HG03378 (cell line): ENCODE data around the gene STN1.
A peak's percentile ranks its signal among the peaks of the same experiment; 100 is the strongest.

Experiments used
- ATAC-seq: cut with Tn5 transposase; IDR thresholded peaks from one replicate; pipeline ENCODE4 v1.9.1; 2021; ENCODE audit warnings: mild to moderate bottlenecking, moderate library complexity; ENCODE audit not compliant: unreplicated experiment

STN1 gene

GRCh38 chr10:103918053-103918846 lies at the start of gene STN1:
STN1 (minus strand) TSS chr10:103918184; CDS start chr10:103917594, 590 bp downstream.
- ATAC-seq = peak; percentile 78

GRCh38 chr10:103967448-103968071 lies 49.6 kb upstream of the STN1 start:
- peak; percentile 28 for ATAC-seq

GRCh38 chr10:103966671-103967447 lies 48.9 kb upstream of the STN1 start, which contains the start of gene SLK:
SLK (plus strand) TSS chr10:103967140; CDS start chr10:103967746, 606 bp downstream.
- ATAC-seq = peak; percentile 49

GRCh38 chr10:103960103-103960502 lies 42.1 kb upstream of the STN1 start:
- ATAC-seq = no peak

GRCh38 chr10:103958996-103959395 lies 41.0 kb upstream of the STN1 start:
- no peak for ATAC-seq

GRCh38 chr10:103954543-103954942 lies 36.6 kb upstream of the STN1 start:
- ATAC-seq = no peak

GRCh38 chr10:103951942-103952341 lies 34.0 kb upstream of the STN1 start:
- ATAC-seq = no peak

GRCh38 chr10:103951183-103951582 lies 33.2 kb upstream of the STN1 start:
- ATAC-seq = no peak

- no peak for ATAC-seq
These were observed 31.7 kb upstream of the STN1 start for GRCh38 chr10:103949728-103950127.

GRCh38 chr10:103947799-103948516 lies 30.0 kb upstream of the STN1 start:
- no peak for ATAC-seq

- ATAC-seq = no peak
These were observed 24.9 kb upstream of the STN1 start for GRCh38 chr10:103942866-103943265.

- ATAC-seq = no peak
These were observed 23.8 kb upstream of the STN1 start for GRCh38 chr10:103941801-103942200.

- no peak for ATAC-seq
These were observed 21.5 kb upstream of the STN1 start for GRCh38 chr10:103939522-103939921.

- ATAC-seq = no peak
These were observed 18.0 kb upstream of the STN1 start for GRCh38 chr10:103936022-103936421.

- ATAC-seq = no peak
These were observed 16.3 kb upstream of the STN1 start for GRCh38 chr10:103934308-103934707.

GRCh38 chr10:103933557-103934121 lies 15.7 kb upstream of the STN1 start:
- ATAC-seq = no peak

GRCh38 chr10:103932971-103933370 lies 15.0 kb upstream of the STN1 start:
- no peak for ATAC-seq

GRCh38 chr10:103932271-103932670 lies 14.3 kb upstream of the STN1 start:
- ATAC-seq = no peak

GRCh38 chr10:103931603-103932002 lies 13.6 kb upstream of the STN1 start:
- no peak for ATAC-seq

GRCh38 chr10:103930881-103931280 lies 12.9 kb upstream of the STN1 start:
- no peak for ATAC-seq

GRCh38 chr10:103930449-103930848 lies 12.5 kb upstream of the STN1 start:
- no peak for ATAC-seq
